Transverse colon (tissue), 4 donors: ENCODE measurements around the gene CD163. TPM values are rescaled to one million over a fixed set of nuclear protein-coding genes. Genes with fewer than 3 reads are reported as not detected.
A peak's percentile ranks its signal among the peaks of the same experiment; 100 is the strongest.

ENCODE experiments used
- DNase-seq: peaks from one replicate; pipeline ENCODE4 v3.0.0-alpha.2; 2019
- H3K27ac ChIP-seq, 4 donors: fragments of 200-600 bp; sonication (generic); 2 replicates each; pipeline ENCODE4 v1.5.1; 2016 to 2018; ENCODE audit warnings: inconsistent platforms in 4 of 4
- H3K27me3 ChIP-seq: fragments of 200-600 bp; sonication (generic); 2 replicates; pipeline ENCODE4 v1.5.1; 2017; ENCODE audit warnings: inconsistent platforms
- H3K36me3 ChIP-seq, 4 donors: fragments of 200-600 bp; sonication (generic); 2 replicates each; pipeline ENCODE4 v1.5.1; 2017 to 2019; ENCODE audit warnings: inconsistent platforms in 4 of 4
- H3K4me1 ChIP-seq, 4 donors: fragments of 200-600 bp; sonication (generic); 2 replicates each; pipeline ENCODE4 v1.5.1; 2017 to 2020; ENCODE audit warnings: inconsistent platforms in 4 of 4
- H3K4me3 ChIP-seq, 4 donors: fragments of 200-600 bp; sonication (generic); 1 replicate in 1 of 4; 2 replicates in 3 of 4; pipeline versions ENCODE4 v1.5.1 to v1.6.1; 2017 to 2019; ENCODE audit warnings: inconsistent platforms in 4 of 4
- H3K9me3 ChIP-seq, 2 donors: fragments of 200-600 bp; sonication (generic); 2 replicates each; pipeline ENCODE4 v1.5.1; 2017 to 2019; ENCODE audit warnings: inconsistent platforms in 2 of 2
- EP300 ChIP-seq: sonication (generic); formaldehyde crosslinking; IDR thresholded peaks from one replicate; pipeline ENCODE4 v1.6.1; 2017; ENCODE audit warnings: antibody characterized with exemption, low read depth
- POLR2A ChIP-seq: fragments of 450-650 bp; IDR thresholded peaks from one replicate; pipeline ENCODE4 v1.6.1; 2016; ENCODE audit warnings: antibody characterized with exemption, mild to moderate bottlenecking, moderate library complexity
- POLR2AphosphoS5 ChIP-seq, 3 donors: sonication (generic); formaldehyde crosslinking; IDR thresholded peaks; one replicate each; pipeline ENCODE4 v1.6.1; 2016; ENCODE audit warnings: antibody characterized with exemption in 3 of 3
- WGBS, 2 donors: methylation state at CpG; one replicate each; pipeline ENCODE4 v1.1.5; 2018; ENCODE audit warnings: low coverage in 1 of 2; 5-methylcytosine and 5-hydroxymethylcytosine counted together
- in situ Hi-C, 4 donors: fragments of 200-750 bp; cut with MboI; loops; one replicate each; pipeline versions ENCODE4 v1.15.0 to v1.15.1; 2017; ENCODE audit warnings: low sequenced_read_pairs in 3 of 4, low pct_ligation_motif_present in 1 of 4, low pct_unique_long_range_greater_than_20kb in 1 of 4
- intact Hi-C: fragments of 100-400 bp; cut with DNase I; formaldehyde crosslinking; loops from one replicate; pipeline ENCODE4 v1.15.1; 2023; ENCODE audit warnings: low total_unique reads
- total RNA-seq, 4 donors: library from RNA; depleted of rRNA; stranded (reverse); fragments of >200 nt; gene quantifications; one replicate each; pipeline ENCODE4 v1.1.0, GENCODE V29; 2016
- TF ChIP-seq, protein P1 (sequence below), 5 experiments: fragments of 200-600 bp in 3 of 5; fragments of 450-650 bp in 2 of 5; sonication (generic) in 3 of 5; IDR thresholded peaks; 1 replicate in 2 of 5; 2 replicates in 3 of 5; pipeline ENCODE4 v1.5.1; 2016 to 2017; ENCODE audit warnings: antibody characterized with exemption in 5 of 5, inconsistent platforms in 3 of 5, mild to moderate bottlenecking in 2 of 5, moderate library complexity in 1 of 5

The CD163 gene
- 10 to 100 TPM; 14.9 to 80.3 (median 43.8) TPM for total RNA-seq

DNA sequence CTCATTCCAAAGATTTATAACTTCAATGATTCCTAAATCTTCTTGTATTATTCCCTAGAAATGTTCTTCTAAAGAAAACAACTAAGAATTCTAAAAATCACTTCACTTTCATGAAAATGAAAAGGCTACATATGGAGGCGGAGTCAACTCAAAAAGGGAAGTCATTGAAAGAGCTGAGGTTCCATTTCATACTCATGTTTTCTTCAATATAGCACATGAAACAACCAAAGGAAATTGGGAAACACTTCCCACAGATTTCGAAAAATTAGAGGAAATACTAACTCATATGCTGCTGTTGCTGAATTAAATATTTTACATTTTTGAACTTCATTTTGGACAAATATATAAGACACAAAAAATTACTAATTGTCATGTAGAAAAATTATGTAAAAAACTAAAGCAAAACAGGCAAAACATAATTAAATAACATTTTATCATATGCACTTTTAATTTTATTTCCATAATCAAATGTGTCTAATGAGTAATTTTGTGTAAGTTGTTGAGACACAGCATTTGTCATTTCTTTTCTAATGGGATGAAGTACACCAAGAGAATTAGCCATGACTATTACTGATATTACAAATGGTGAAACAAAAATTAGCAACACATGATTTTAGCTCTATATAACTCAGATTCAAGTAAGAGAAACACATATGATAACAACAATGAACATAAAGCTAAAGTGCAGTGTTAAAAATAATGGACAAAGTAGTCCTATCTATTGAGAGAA lies at the start of gene CD163:
Gene CD163, minus strand, starts transcription at position 92 of the 730 bp plus-strand sequence. Its CDS starts 87 bp downstream, at position 5.
- TF ChIP-seq POLR2AphosphoS5 (IDR thresholded peaks at IDR 0.05) (peak in 1 of 3 donors; percentile 25), EP300 (no peak), POLR2A (no peak)
- TF ChIP-seq, protein P1, sequence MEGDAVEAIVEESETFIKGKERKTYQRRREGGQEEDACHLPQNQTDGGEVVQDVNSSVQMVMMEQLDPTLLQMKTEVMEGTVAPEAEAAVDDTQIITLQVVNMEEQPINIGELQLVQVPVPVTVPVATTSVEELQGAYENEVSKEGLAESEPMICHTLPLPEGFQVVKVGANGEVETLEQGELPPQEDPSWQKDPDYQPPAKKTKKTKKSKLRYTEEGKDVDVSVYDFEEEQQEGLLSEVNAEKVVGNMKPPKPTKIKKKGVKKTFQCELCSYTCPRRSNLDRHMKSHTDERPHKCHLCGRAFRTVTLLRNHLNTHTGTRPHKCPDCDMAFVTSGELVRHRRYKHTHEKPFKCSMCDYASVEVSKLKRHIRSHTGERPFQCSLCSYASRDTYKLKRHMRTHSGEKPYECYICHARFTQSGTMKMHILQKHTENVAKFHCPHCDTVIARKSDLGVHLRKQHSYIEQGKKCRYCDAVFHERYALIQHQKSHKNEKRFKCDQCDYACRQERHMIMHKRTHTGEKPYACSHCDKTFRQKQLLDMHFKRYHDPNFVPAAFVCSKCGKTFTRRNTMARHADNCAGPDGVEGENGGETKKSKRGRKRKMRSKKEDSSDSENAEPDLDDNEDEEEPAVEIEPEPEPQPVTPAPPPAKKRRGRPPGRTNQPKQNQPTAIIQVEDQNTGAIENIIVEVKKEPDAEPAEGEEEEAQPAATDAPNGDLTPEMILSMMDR (IDR thresholded peaks at IDR 0.05): no peak
- 61 to 75% methylated on average over 2 of the region's 2 CpGs for WGBS, 2 donors
- DNase-seq: no peak

DNA sequence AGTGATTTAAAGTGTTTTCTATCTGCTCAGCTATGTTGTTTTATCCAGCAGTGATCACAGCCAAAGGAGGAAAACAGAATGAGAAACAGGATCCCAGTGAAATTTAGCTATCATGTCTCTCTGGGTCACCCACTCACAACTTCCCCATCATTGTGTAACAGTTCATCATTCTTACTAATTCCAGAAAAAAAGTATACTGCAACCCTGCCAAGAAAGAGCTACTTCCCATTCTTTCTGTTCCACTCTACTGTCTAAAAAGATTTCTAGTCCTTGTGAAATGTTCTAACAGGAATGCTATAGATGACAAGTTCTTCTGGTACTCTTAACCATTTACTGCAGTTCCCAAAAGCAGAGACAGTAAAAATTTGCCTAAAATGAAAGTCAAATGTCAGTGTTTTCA lies 39.2 kb upstream of the CD163 start:
- H3K4me3 ChIP-seq: no peak overlapping the region
- no peak for DNase-seq
- in situ Hi-C loops (no loop called here), intact Hi-C loops (no loop called here)
- H3K27me3 ChIP-seq: no peaks in the 10 kb centered on the region
- H3K27ac ChIP-seq: peak overlapping the region in 3 of 4 donors; percentile 1 to 52 (median 25)
- no peaks in the 10 kb centered on the region for H3K36me3 ChIP-seq
- H3K4me1 ChIP-seq: no peaks in the 10 kb centered on the region
- H3K9me3 ChIP-seq: no peaks in the 10 kb centered on the region
- TF ChIP-seq EP300: no peak
- TF ChIP-seq, protein P1 (IDR thresholded peaks at IDR 0.05): no peak
- no peak for TF ChIP-seq POLR2A
- TF ChIP-seq POLR2AphosphoS5 (IDR thresholded peaks at IDR 0.05): no peak

More for the DNA sequence above, at the start of gene CD163:
- intact Hi-C loops: no loop called here
- Histone ChIP-seq H3K27me3 (no peaks in the 10 kb centered on the region), H3K4me1 (no peaks in the 10 kb centered on the region), H3K27ac (peak within 1 kb of the TSS; percentile 4 to 46 (median 22)), H3K4me3 (peak within 1 kb of the TSS in 1 of 4 donors; percentile 14), H3K36me3 (no peaks in the 10 kb centered on the region), H3K9me3 (no peaks in the 10 kb centered on the region)
- in situ Hi-C loops: no loop called here

DNA sequence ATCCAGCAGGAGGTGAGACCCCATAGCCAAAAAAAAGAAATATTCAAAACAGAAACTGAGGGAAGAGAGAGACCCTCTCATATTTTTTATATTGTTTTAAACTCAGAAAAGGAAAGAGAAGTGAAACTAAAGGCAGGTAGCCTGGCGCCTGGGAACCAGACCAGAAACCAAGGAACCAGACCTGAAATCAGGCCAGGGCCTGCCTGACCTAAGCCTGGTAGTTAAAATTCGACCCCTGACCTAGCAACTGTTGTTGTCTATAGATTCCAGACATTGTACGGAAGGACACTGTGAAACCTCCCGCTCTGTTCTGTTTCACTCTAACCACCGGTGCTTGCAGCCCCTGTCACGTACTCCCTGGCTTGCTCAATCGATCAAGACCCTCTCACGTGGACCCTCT lies 38.5 kb upstream of the CD163 start:
- in situ Hi-C loops: no loop called here
- TF ChIP-seq POLR2AphosphoS5 (IDR thresholded peaks at IDR 0.05): no peak
- TF ChIP-seq, protein P1 (IDR thresholded peaks at IDR 0.05): no peak
- peak overlapping the region in 2 of 4 donors; percentile 3 to 38 for H3K27ac ChIP-seq
- WGBS, 2 donors: 45% methylated on average over 8 of the region's 8 CpGs; no CpG with 5 or more reads in 1 of the 2 donors
- no peak for DNase-seq
- H3K36me3 ChIP-seq: no peaks in the 10 kb centered on the region
- no peaks in the 10 kb centered on the region for H3K4me1 ChIP-seq
- intact Hi-C loops: no loop called here
- no peaks in the 10 kb centered on the region for H3K9me3 ChIP-seq
- no peaks in the 10 kb centered on the region for H3K27me3 ChIP-seq
- no peak overlapping the region for H3K4me3 ChIP-seq

DNA sequence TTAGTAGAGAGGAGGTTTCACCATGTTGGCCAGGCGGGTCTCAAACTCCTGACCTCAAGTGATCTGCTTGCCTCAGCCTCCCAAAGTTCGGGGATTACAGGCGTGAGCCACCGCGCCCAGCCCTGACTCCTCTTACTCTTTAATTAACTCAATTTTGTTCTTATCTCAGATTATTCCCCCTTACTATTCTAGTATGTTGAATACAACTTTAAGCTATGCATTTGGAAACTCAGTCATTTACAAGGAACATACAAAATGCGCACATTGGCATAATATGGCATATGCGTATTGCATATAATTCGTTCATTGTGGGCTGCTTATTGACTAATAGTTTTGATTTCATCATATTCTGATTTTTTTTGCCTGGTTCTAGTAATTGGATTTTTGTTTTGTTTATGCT lies 10.8 kb upstream of the CD163 start:
- 82 to 89% methylated on average over 8 of the region's 8 CpGs for WGBS, 2 donors
- in situ Hi-C loops (no loop called here), intact Hi-C loops (no loop called here)
- Histone ChIP-seq H3K27me3 (no peaks in the 10 kb centered on the region), H3K27ac (no peak overlapping the region), H3K36me3 (no peaks in the 10 kb centered on the region), H3K4me1 (no peaks in the 10 kb centered on the region), H3K9me3 (no peaks in the 10 kb centered on the region), H3K4me3 (no peak overlapping the region)
- TF ChIP-seq POLR2AphosphoS5 (IDR thresholded peaks at IDR 0.05): no peak
- TF ChIP-seq, protein P1 (IDR thresholded peaks at IDR 0.05): no peak
- TF ChIP-seq EP300: no peak
- no peak for TF ChIP-seq POLR2A
- no peak for DNase-seq
